A549 (cell line): ENCODE measurements around the gene PRSS22. TPM values are rescaled to one million over a fixed set of nuclear protein-coding genes. Genes with fewer than 3 reads are reported as not detected.
A peak's percentile ranks its signal among the peaks of the same experiment; 100 is the strongest.

ENCODE experiments used
- ATAC-seq, 2 experiments: fragments of 200-7000 bp in 1 of 2; fragments of >200 bp in 1 of 2; cut with Nextera tagmentation in 1 of 2; cut with Tn5 transposase in 1 of 2; 3 replicates each; pipeline versions ENCODE4 v1.8.0 to v1.9.1; 2018 to 2020; ENCODE audit warnings: mild to moderate bottlenecking in 1 of 2, moderate library complexity in 1 of 2
- CTCF ChIA-PET: fragments of 300-600 bp; sonication (Branson Sonifier 250); formaldehyde crosslinking; extraction: SDS; loops from one replicate; lab custom pipeline; 2021; ENCODE audit warnings: antibody characterized with exemption, inconsistent platforms; lab: Yijun Ruan, JAX
- POLR2A ChIA-PET: fragments of 350-600 bp; formaldehyde crosslinking; extraction: SDS; loops from one replicate; lab custom pipeline; 2021; ENCODE audit warnings: antibody characterized with exemption, inconsistent platforms; lab: Yijun Ruan, JAX
- DNase-seq, 2 experiments: peaks; one replicate each; pipeline versions ENCODE4 v3.0.0 to v3.0.0-alpha.2; 2011 to 2016; ENCODE audit warnings: low read depth in 1 of 2, low spot score in 1 of 2
- FAIRE-seq: peaks from 2 replicates; lab custom pipeline; 2011; peaks lifted over from hg19 to GRCh38; lab: Jason Lieb, UNC
- H3K27ac ChIP-seq, 2 experiments: fragments of >200 bp; sonication (Bioruptor Twin); formaldehyde crosslinking; 3 replicates each; pipeline ENCODE4 v1.5.1; 2016 to 2017
- H3K4me1 ChIP-seq: fragments of >200 bp; sonication (Bioruptor Twin); formaldehyde crosslinking; 3 replicates; pipeline ENCODE4 v1.6.1; 2016
- H3K4me2 ChIP-seq: fragments of >200 bp; sonication (Bioruptor Twin); formaldehyde crosslinking; 3 replicates; pipeline ENCODE4 v1.6.1; 2016
- H3K4me3 ChIP-seq: fragments of >200 bp; sonication (Bioruptor Twin); formaldehyde crosslinking; 3 replicates; pipeline ENCODE4 v1.5.1; 2016
- H3K9me3 ChIP-seq: fragments of >200 bp; sonication (Bioruptor Twin); formaldehyde crosslinking; 3 replicates; pipeline ENCODE4 v1.6.1; 2016
- BCL3 ChIP-seq: fragments of >200 bp; sonication (Bioruptor Twin); formaldehyde crosslinking; IDR thresholded peaks from 3 replicates; pipeline ENCODE4 v1.6.1; 2016
- CHD2 ChIP-seq: fragments of 150-350 bp; IDR thresholded peaks from 2 replicates; pipeline ENCODE4 v1.6.1; 2014; ENCODE audit warnings: low read length; ENCODE audit not compliant: partially characterized antibody
- CHD4 ChIP-seq: fragments of 200-600 bp; sonication (generic); IDR thresholded peaks from 2 replicates; pipeline ENCODE4 v1.6.1; 2016; ENCODE audit warnings: antibody characterized with exemption, mild to moderate bottlenecking, borderline replicate concordance
- CTCF ChIP-seq: fragments of >200 bp; sonication (Bioruptor Twin); formaldehyde crosslinking; IDR thresholded peaks from 3 replicates; pipeline ENCODE4 v1.5.1; 2016
- EHMT2 ChIP-seq: fragments of 200-600 bp; sonication (generic); IDR thresholded peaks from 2 replicates; pipeline ENCODE4 v1.6.1; 2016; ENCODE audit warnings: antibody characterized with exemption, low read depth, mild to moderate bottlenecking, moderate library complexity
- EP300 ChIP-seq, 2 experiments: fragments of >200 bp; sonication (Bioruptor Twin); formaldehyde crosslinking; IDR thresholded peaks; 2 replicates in 1 of 2; 3 replicates in 1 of 2; pipeline ENCODE4 v1.6.1; 2016 to 2017
- GATA3 ChIP-seq: IDR thresholded peaks from 2 replicates; pipeline ENCODE4 v1.6.1; 2012; ENCODE audit warnings: borderline replicate concordance
- JUNB ChIP-seq: fragments of >200 bp; sonication (Bioruptor Twin); formaldehyde crosslinking; IDR thresholded peaks from 2 replicates; pipeline ENCODE4 v1.6.1; 2016
- NFE2L2 ChIP-seq: fragments of 150-350 bp; conservative IDR thresholded peaks from 2 replicates; pipeline ENCODE4 v1.6.1; 2014; ENCODE audit warnings: low read length
- RAD21 ChIP-seq, 2 experiments: fragments of >200 bp in 1 of 2; sonication (Bioruptor Twin) in 1 of 2; formaldehyde crosslinking in 1 of 2; IDR thresholded peaks in 1 of 2; conservative IDR thresholded peaks in 1 of 2; 2 replicates in 1 of 2; 3 replicates in 1 of 2; pipeline ENCODE4 v1.6.1; 2012 to 2018; ENCODE audit warnings: inconsistent platforms in 1 of 2
- REST ChIP-seq: fragments of 200-600 bp; sonication (generic); IDR thresholded peaks from 2 replicates; pipeline ENCODE4 v1.6.1; 2016; ENCODE audit warnings: antibody characterized with exemption, mild to moderate bottlenecking, moderate library complexity
- RNF2 ChIP-seq: fragments of 200-600 bp; sonication (generic); IDR thresholded peaks from 2 replicates; pipeline ENCODE4 v1.6.1; 2016; ENCODE audit warnings: low read depth, mild to moderate bottlenecking, antibody characterized with exemption, moderate library complexity, borderline replicate concordance
- USF2 ChIP-seq: fragments of 450-650 bp; IDR thresholded peaks from 2 replicates; pipeline ENCODE4 v1.6.1; 2014; ENCODE audit warnings: antibody characterized with exemption
- WGBS: methylation state at CpG from one replicate; pipeline ENCODE4 v1.1.6; 2017; ENCODE audit errors: missing lambda C conversion rate; 5-methylcytosine and 5-hydroxymethylcytosine counted together
- polyA plus RNA-seq, 4 experiments: library from polyadenylated mRNA; depleted of rRNA in 3 of 4; stranded (reverse); fragments of >200 nt; fragmentation: RNase III in 1 of 4; extraction: RNeasy Plus Mini Kit Qiagen cat#74134 plus additional on column Dnase treatment in 1 of 4; gene quantifications; 2 replicates in 3 of 4; 3 replicates in 1 of 4; pipeline ENCODE4 v1.2.3, GENCODE V29; 2011 to 2017
- TF ChIP-seq, protein P1 (sequence below): fragments of 250-450 bp; sonication (Bioruptor Pico); IDR thresholded peaks from 2 replicates; pipeline ENCODE4 v1.5.0; 2021; ENCODE audit warnings: mild to moderate bottlenecking, moderate library complexity, borderline replicate concordance
- TF ChIP-seq, protein P2 (sequence below): IDR thresholded peaks from 2 replicates; pipeline ENCODE4 v1.6.1; 2012
- TF ChIP-seq, protein P3 (sequence below): fragments of 250-450 bp; sonication (Bioruptor Pico); IDR thresholded peaks from 2 replicates; pipeline ENCODE4 v1.5.0; 2020; ENCODE audit warnings: low read depth, mild to moderate bottlenecking, moderate library complexity

The PRSS22 gene
- polyA plus RNA-seq, 2 of the 4 experiments (the other 2 are of a cell fraction) = 0.10 TPM; not detected in 1

- POLR2A ChIA-PET = interaction anchor here (0.9 kb wide), 1 partner anchor 9 kb away, joined by 4 read pairs; no protein-coding TSS in a partner anchor
- Histone ChIP-seq H3K27ac (peak overlapping the region in 1 of 2 experiments; percentile 49; a peak in 2 of 6 replicates), H3K4me1 (peaks cover 22% of the 10 kb centered on the region), H3K9me3 (no peaks in the 10 kb centered on the region), H3K4me2 (no peak overlapping the region), H3K4me3 (no peak overlapping the region)
- FAIRE-seq (no peak), ATAC-seq (no peak), DNase-seq (no peak)
- no peak for TF ChIP-seq USF2
- TF ChIP-seq, protein P1, sequence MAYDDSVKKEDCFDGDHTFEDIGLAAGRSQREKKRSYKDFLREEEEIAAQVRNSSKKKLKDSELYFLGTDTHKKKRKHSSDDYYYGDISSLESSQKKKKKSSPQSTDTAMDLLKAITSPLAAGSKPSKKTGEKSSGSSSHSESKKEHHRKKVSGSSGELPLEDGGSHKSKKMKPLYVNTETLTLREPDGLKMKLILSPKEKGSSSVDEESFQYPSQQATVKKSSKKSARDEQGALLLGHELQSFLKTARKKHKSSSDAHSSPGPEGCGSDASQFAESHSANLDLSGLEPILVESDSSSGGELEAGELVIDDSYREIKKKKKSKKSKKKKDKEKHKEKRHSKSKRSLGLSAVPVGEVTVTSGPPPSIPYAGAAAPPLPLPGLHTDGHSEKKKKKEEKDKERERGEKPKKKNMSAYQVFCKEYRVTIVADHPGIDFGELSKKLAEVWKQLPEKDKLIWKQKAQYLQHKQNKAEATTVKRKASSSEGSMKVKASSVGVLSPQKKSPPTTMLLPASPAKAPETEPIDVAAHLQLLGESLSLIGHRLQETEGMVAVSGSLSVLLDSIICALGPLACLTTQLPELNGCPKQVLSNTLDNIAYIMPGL (CRISPR knock-in tag) = no peak
- no peak for TF ChIP-seq EP300 (IDR thresholded peaks at IDR 0.05)
- no peak for TF ChIP-seq JUNB
- TF ChIP-seq REST = no peak
- TF ChIP-seq CHD4 = no peak
- no peak for TF ChIP-seq RAD21 (conservative IDR thresholded peaks at IDR 0.05 in 1 of 2, IDR thresholded peaks at IDR 0.05 in 1 of 2)
- no peak for TF ChIP-seq EHMT2
- TF ChIP-seq GATA3 = no peak
- TF ChIP-seq CTCF = no peak
- no peak for TF ChIP-seq CHD2
- TF ChIP-seq, protein P2, sequence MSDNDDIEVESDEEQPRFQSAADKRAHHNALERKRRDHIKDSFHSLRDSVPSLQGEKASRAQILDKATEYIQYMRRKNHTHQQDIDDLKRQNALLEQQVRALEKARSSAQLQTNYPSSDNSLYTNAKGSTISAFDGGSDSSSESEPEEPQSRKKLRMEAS = no peak
- TF ChIP-seq BCL3 = no peak
- TF ChIP-seq, protein P3, sequence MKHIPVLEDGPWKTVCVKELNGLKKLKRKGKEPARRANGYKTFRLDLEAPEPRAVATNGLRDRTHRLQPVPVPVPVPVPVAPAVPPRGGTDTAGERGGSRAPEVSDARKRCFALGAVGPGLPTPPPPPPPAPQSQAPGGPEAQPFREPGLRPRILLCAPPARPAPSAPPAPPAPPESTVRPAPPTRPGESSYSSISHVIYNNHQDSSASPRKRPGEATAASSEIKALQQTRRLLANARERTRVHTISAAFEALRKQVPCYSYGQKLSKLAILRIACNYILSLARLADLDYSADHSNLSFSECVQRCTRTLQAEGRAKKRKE (CRISPR knock-in tag) = no peak
- no peak for TF ChIP-seq NFE2L2
- TF ChIP-seq RNF2 = no peak
- CTCF ChIA-PET = interaction anchor here (0.6 to 1.4 kb wide), 3 partner anchors 9 to 31 kb away, joined by 3 to 5 read pairs (median 3); no protein-coding TSS in a partner anchor
- WGBS = 95% methylated on average over 17 of the region's 19 CpGs
Measured at GRCh38 chr16:2896480-2897010, 38.6 kb upstream of the PRSS22 start.
